Common myeloid progenitor, CD34-positive (primary cell): ENCODE data around the gene PDCD10.

Source experiments
- CTCF ChIA-PET: fragments of 350-600 bp; sonication (Branson Sonifier 250); formaldehyde crosslinking; loops from one replicate; lab custom pipeline; 2021; ENCODE audit warnings: antibody characterized with exemption; lab: Charles Lee
- POLR2A ChIA-PET: fragments of 350-600 bp; sonication (Branson Sonifier 250); formaldehyde crosslinking; loops from one replicate; lab custom pipeline; 2021; ENCODE audit warnings: antibody characterized with exemption; lab: Charles Lee
- DNase-seq, 3 donors: peaks; one replicate each; pipeline versions ENCODE4 v3.0.0 to v3.0.0-alpha.2; 2013
- H3K27ac ChIP-seq, 2 experiments: 1 replicate in 1 of 2; 2 replicates in 1 of 2; pipeline ENCODE4 v1.7.0; 2013; ENCODE audit warnings: inconsistent platforms in 2 of 2, low read length in 2 of 2, mild to moderate bottlenecking in 2 of 2, low read depth in 1 of 2, moderate library complexity in 1 of 2; ENCODE audit not compliant: severe bottlenecking in 2 of 2, insufficient read depth in 1 of 2, poor library complexity in 1 of 2
- H3K27me3 ChIP-seq, 5 experiments: replicated peaks in 2 of 5; 1 replicate in 3 of 5; 2 replicates in 2 of 5; pipeline versions ENCODE4 v1.6.1 to v1.7.0; 2013; ENCODE audit warnings: low read length in 4 of 5, mild to moderate bottlenecking in 2 of 5, moderate library complexity in 2 of 5, inconsistent platforms in 1 of 5; ENCODE audit not compliant: insufficient read depth in 5 of 5, control insufficient read depth in 4 of 5
- H3K36me3 ChIP-seq, 4 experiments: 1 replicate in 2 of 4; 2 replicates in 2 of 4; pipeline versions ENCODE4 v1.6.1 to v1.7.0; 2013; ENCODE audit warnings: low read length in 3 of 4, control low read depth in 1 of 4, mild to moderate bottlenecking in 1 of 4; ENCODE audit not compliant: control insufficient read depth in 4 of 4, insufficient read depth in 4 of 4
- H3K4me1 ChIP-seq, 4 experiments: 1 replicate in 3 of 4; 2 replicates in 1 of 4; pipeline versions ENCODE4 v1.6.1 to v1.7.1; 2013; ENCODE audit warnings: low read length in 3 of 4, mild to moderate bottlenecking in 3 of 4, control low read depth in 1 of 4, inconsistent platforms in 1 of 4, moderate library complexity in 1 of 4; ENCODE audit not compliant: control insufficient read depth in 4 of 4, insufficient read depth in 4 of 4; ENCODE audit errors: control extremely low read depth in 1 of 4
- H3K4me3 ChIP-seq, 7 experiments: 1 replicate in 4 of 7; 2 replicates in 3 of 7; pipeline versions ENCODE4 v1.5.1 to v1.7.0; 2013; ENCODE audit warnings: mild to moderate bottlenecking in 7 of 7, low read length in 6 of 7, moderate library complexity in 6 of 7, inconsistent platforms in 2 of 7, low read depth in 2 of 7, control low read depth in 1 of 7; ENCODE audit not compliant: insufficient read depth in 4 of 7, control insufficient read depth in 1 of 7; ENCODE audit errors: extremely low read depth in 1 of 7
- H3K9me3 ChIP-seq, 5 experiments: 1 replicate in 4 of 5; 2 replicates in 1 of 5; pipeline versions ENCODE4 v1.6.1 to v1.7.1; 2013; ENCODE audit warnings: low read length in 4 of 5, mild to moderate bottlenecking in 2 of 5, inconsistent platforms in 1 of 5, low read depth in 1 of 5, moderate library complexity in 1 of 5; ENCODE audit not compliant: control insufficient read depth in 4 of 5, insufficient read depth in 2 of 5; ENCODE audit errors: control extremely low read depth in 1 of 5
- WGBS: methylation state at CpG from one replicate; pipeline ENCODE4 v1.1.5; 2013; ENCODE audit not compliant: insufficient coverage; 5-methylcytosine and 5-hydroxymethylcytosine counted together

The PDCD10 gene

GRCh38 chr3:167728632-167729323 is 5.9 kb downstream of the PDCD10 start:
- Histone ChIP-seq H3K4me3 (no peak overlapping the region), H3K9me3 (no peaks in the 10 kb centered on the region), H3K36me3 (peaks cover 0 to 5% (median 3%) of the 10 kb centered on the region in 4 experiments), H3K27ac (peak overlapping the region in 1 of 2 experiments; percentile 62), H3K27me3 (no peaks in the 10 kb centered on the region), H3K4me1 (peaks cover 6 to 40% (median 14%) of the 10 kb centered on the region in 4 experiments)
- no peak for DNase-seq
- WGBS, result 100% methylated on average over 1 of the region's 3 CpGs
- ChIA-PET POLR2A (no interaction called here), CTCF (interaction anchor here (1.5 kb wide), 1 partner anchor 12 kb away, joined by 3 read pairs; no protein-coding TSS in a partner anchor)

- ChIA-PET CTCF (interaction anchor here (1.5 kb wide), 1 partner anchor 13 kb away, joined by 3 read pairs; no protein-coding TSS in a partner anchor), POLR2A (no interaction called here)
- H3K27me3 ChIP-seq, result no peaks in the 10 kb centered on the region
- peak overlapping the region in 1 of 2 experiments; percentile 62 for H3K27ac ChIP-seq
- no peak for DNase-seq
- H3K36me3 ChIP-seq, result peaks cover 0 to 10% (median 3%) of the 10 kb centered on the region in 4 experiments
- no peaks in the 10 kb centered on the region for H3K9me3 ChIP-seq
- no CpG with 5 or more reads among the region's 3 CpGs for WGBS
- no peak overlapping the region for H3K4me3 ChIP-seq
- peaks cover 1 to 41% (median 13%) of the 10 kb centered on the region in 4 experiments for H3K4me1 ChIP-seq
Measured at GRCh38 chr3:167728176-167728575, 6.5 kb downstream of the PDCD10 start.

- no peaks in the 10 kb centered on the region for H3K27me3 ChIP-seq
- peaks cover 0 to 45% (median 10%) of the 10 kb centered on the region in 4 experiments for H3K4me1 ChIP-seq
- peak overlapping the region in 4 of 7 experiments; percentile 13 to 59 (median 45) for H3K4me3 ChIP-seq
- H3K9me3 ChIP-seq, result no peaks in the 10 kb centered on the region
- peak; percentile 78 to 94 (median 84) for DNase-seq
- CTCF ChIA-PET, result interaction anchor here (0.9 to 1.9 kb wide), 4 partner anchors 12 to 32 kb away, joined by 3 to 7 read pairs (median 5); partner anchors contain the start of genes PDCD10 and SERPINI1
- 16% methylated on average over 3 of the region's 3 CpGs for WGBS
- H3K36me3 ChIP-seq, result peaks cover 6 to 34% (median 9%) of the 10 kb centered on the region in 4 experiments
- H3K27ac ChIP-seq, result peak overlapping the region; percentile 58 to 80
- POLR2A ChIA-PET, result no interaction called here
Measured at GRCh38 chr3:167723872-167724271, 10.8 kb downstream of the PDCD10 start.

GRCh38 chr3:167723025-167723512 is 11.6 kb downstream of the PDCD10 start:
- ChIA-PET POLR2A (no interaction called here), CTCF (interaction anchor here (0.9 to 1.9 kb wide), 6 partner anchors 12 to 31 kb away, joined by 3 to 7 read pairs (median 4); partner anchors contain the start of genes PDCD10 and SERPINI1)
- Histone ChIP-seq H3K27ac (peak overlapping the region in 1 of 2 experiments; percentile 80), H3K27me3 (no peaks in the 10 kb centered on the region), H3K9me3 (peaks cover 0 to 3% (median 0%) of the 10 kb centered on the region in 5 experiments), H3K36me3 (peaks cover 13 to 42% (median 17%) of the 10 kb centered on the region in 4 experiments), H3K4me1 (peaks cover 0 to 41% (median 10%) of the 10 kb centered on the region in 4 experiments), H3K4me3 (peak overlapping the region in 2 of 7 experiments; percentile 51 to 59)
- DNase-seq, result no peak
- WGBS, result 58% methylated on average over 2 of the region's 4 CpGs

GRCh38 chr3:167718582-167718981 is 16.1 kb downstream of the PDCD10 start:
- Histone ChIP-seq H3K4me1 (peaks cover 0 to 17% (median 6%) of the 10 kb centered on the region in 4 experiments), H3K27me3 (no peaks in the 10 kb centered on the region), H3K27ac (no peak overlapping the region), H3K36me3 (peaks cover 26 to 53% (median 40%) of the 10 kb centered on the region in 4 experiments), H3K9me3 (peaks cover 0 to 11% (median 3%) of the 10 kb centered on the region in 5 experiments), H3K4me3 (no peak overlapping the region)
- ChIA-PET POLR2A (interaction anchor here (0.5 kb wide), 1 partner anchor 10 kb away, joined by 4 read pairs; no protein-coding TSS in a partner anchor), CTCF (interaction anchor here (1.2 kb wide), 1 partner anchor 15 kb away, joined by 3 read pairs; no protein-coding TSS in a partner anchor)
- no peak for DNase-seq
- no CpG with 5 or more reads among the region's 1 CpG for WGBS

GRCh38 chr3:167716920-167717319 is 17.8 kb downstream of the PDCD10 start:
- no peak for DNase-seq
- CTCF ChIA-PET, result interaction anchor here (1.1 kb wide), 1 partner anchor 15 kb away, joined by 3 read pairs; no protein-coding TSS in a partner anchor
- Histone ChIP-seq H3K27ac (no peak overlapping the region), H3K27me3 (no peaks in the 10 kb centered on the region), H3K9me3 (peaks cover 0 to 11% (median 3%) of the 10 kb centered on the region in 5 experiments), H3K4me3 (no peak overlapping the region), H3K36me3 (peaks cover 28 to 49% (median 34%) of the 10 kb centered on the region in 4 experiments), H3K4me1 (peaks cover 0 to 3% (median 0%) of the 10 kb centered on the region in 4 experiments)
- POLR2A ChIA-PET, result no interaction called here
- 75% methylated on average over 1 of the region's 2 CpGs for WGBS
